ENCODE measurements around the gene GOLGB1.
"Not testable (repeated sequence)": the region's sequence is repeated elsewhere in the genome, so short reads cannot be mapped to it uniquely, and the experiment has no call there.

Gene GOLGB1

GRCh38 chr3:121747976-121748375 lies 1.6 kb downstream of the GOLGB1 start:
- DNase-seq (ENCODE audit: low read depth) = no peak

DNA sequence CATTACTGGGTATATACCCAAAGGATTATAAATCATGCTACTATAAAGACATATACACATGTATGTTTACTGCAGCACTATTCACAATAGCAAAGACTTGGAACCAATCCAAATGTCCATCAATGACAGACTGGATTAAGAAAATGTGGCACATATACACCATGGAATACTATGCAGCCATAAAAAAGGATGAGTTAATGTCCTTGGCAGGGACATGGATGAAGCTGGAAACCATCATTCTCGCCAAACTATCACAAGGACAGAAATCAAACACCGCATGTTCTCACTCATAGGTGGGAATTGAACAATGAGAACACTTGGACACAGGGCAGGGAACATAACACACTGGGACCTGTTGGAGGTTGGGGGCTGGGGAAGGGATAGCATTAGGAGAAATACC lies 6.4 kb downstream of the GOLGB1 start:
- not testable (repeated sequence) for DNase-seq (ENCODE audit: low read depth)

DNA sequence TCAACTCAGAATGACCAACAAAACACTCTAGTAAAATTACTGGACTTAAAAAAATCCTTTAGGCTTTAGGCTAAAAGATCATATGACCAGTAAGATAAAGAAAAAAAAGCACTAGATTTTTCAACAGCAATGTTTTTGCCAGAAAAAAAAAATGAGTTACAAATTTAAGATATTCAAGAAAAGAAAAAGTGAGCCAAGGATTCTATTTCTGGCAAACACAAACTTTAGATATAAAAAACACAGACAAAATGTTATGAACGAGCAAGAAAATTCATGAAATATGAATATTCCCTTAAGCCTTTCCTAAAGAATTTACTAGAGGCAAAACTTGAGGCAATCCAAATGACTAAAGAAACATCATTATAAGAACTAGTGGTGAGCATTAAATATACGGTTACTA lies 8.6 kb downstream of the GOLGB1 start:
- DNase-seq (ENCODE audit: low read depth) = no peak

DNA sequence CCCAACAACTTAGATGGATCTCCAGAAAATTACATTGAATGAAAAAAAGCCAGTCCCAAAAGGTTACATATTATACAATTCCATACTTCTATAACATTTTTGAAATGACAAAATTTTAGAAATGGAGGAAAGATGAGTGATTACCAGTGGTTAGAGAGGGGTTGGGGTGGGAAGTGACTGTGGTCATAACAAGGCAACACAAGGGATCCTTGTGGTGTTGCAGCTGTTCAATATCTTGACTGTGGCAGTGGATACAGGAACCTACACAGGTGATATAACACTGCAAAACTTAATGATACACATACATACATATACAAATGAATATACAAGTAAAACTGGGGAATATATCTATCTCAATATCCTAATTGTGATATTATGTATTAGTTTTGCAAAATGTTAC lies 9.6 kb downstream of the GOLGB1 start:
- no peak for DNase-seq (ENCODE audit: low read depth)

DNA sequence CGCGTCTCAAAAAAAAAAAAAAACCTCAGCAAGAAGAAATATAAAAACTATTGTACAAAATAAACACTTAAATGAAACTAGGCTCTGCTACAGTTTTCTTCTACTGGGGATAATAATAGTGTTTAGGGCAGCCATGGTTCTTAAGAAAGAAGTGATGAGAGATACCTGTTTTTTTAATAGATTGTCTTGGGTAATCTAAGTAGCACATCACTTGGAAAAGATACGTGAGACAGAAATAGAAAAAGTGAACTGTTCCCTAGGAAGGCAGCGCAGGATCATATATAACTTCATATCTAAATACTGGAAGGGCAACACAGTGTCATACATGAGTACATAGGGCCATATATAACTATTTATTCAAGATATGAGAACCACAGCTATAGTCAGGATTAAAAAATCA lies 11.9 kb downstream of the GOLGB1 start:
- DNase-seq (ENCODE audit: low read depth) = no peak

DNA sequence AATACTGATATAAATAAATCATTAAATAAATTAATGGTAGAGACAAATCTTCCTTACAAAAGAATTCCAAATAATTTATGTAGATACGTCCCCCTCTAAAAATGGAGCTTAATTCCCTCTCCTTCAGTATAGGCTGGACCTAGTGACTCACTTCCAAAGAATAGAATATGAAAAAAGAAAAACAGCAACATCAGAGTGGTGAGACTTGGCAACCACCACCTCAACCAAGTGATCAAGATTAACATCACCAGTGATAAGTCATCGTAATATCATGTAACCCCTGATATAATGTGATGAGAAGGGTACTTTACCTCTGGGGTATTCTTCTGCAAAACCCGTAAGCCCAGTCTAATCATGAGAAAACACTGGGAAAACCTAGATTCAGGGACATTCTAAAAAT lies 13.4 kb downstream of the GOLGB1 start:
- no peak for DNase-seq (ENCODE audit: low read depth)

GRCh38 chr3:121735047-121735696 lies 14.4 kb downstream of the GOLGB1 start:
- no peak for DNase-seq (ENCODE audit: low read depth)

- no peak for DNase-seq (ENCODE audit: low read depth)
Measured at GRCh38 chr3:121730940-121731687, 18.4 kb downstream of the GOLGB1 start.

GRCh38 chr3:121724130-121724529 lies 25.4 kb downstream of the GOLGB1 start:
- no peak for DNase-seq (ENCODE audit: low read depth)

GRCh38 chr3:121723485-121723884 lies 26.1 kb downstream of the GOLGB1 start:
- no peak for DNase-seq (ENCODE audit: low read depth)

DNA sequence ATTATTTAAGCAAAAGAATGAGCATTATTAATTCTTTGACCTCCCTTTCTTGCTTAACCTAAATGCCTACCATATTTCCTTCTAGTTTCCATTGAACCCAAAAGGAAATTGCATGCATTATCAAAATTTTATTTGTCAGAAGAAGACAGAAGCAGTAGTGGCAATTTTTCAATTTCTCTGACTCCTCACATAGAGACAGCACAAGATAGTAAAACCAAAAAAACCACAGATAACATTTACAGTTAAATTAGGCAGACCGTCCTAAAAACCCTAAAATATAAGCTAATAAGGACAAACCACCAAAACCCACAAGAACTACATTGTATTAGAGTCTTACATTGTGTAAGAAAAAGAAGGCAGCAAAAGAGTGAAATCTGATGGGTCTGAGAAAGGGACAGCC lies 27.1 kb downstream of the GOLGB1 start:
- DNase-seq (ENCODE audit: low read depth) = no peak

GRCh38 chr3:121720163-121720562 lies 29.4 kb downstream of the GOLGB1 start:
- DNase-seq (ENCODE audit: low read depth) = no peak

DNA sequence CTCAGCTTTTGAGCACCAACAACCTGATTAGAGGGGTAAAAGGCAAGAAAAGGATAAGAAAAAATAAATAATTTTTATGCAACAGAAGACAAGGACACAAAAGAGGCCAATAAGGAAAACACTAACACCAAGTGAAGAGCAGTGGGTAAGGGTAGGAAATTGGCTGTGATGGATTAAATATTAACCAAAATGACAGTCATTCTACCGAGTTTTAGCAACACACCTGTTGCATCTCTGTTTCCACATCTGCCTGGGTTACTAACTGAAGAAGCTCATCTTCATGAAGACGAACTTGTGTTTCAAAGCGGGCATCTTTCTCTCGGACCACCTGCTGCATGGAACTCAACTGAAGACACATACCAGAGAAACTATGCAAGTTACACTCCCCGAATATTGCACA lies 30.1 kb downstream of the GOLGB1 start:
- DNase-seq (ENCODE audit: low read depth) = no peak

DNA sequence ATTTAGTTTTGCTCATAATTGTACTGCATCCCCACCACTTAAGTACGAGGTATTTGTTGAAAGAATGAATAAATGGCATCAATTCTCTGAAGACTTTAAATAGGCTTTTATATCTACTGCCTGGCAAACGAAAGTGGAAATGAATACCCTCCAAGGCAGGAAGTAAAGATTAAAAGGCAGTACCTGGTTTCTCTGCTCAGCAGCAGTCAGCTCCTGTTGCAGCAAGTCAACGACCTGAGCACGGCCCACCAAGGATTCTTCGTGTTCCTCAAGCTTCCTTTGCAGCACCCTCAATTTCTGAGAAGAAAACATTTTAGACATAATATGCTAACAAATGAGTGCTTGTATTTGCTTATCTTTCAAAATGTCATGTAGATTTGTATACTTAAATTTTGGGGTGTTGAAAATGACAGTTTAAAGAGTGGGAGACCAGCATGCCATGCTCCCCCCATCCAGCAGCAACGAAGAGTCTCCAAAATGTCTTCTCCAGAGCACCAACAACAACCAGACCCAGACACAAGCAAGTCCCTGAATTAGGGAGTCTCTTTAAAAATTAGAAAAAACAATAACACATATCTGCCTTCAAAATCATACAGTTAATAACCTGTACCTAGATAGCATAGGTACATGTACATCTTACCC lies 31.2 kb downstream of the GOLGB1 start:
- no peak for DNase-seq (ENCODE audit: low read depth)

GRCh38 chr3:121710347-121710746 lies 39.2 kb downstream of the GOLGB1 start:
- no peak for DNase-seq (ENCODE audit: low read depth)

- no peak for DNase-seq (ENCODE audit: low read depth)
Measured at GRCh38 chr3:121707531-121708273, 41.8 kb downstream of the GOLGB1 start.

GRCh38 chr3:121705541-121705940 lies 44.0 kb downstream of the GOLGB1 start:
- no peak for DNase-seq (ENCODE audit: low read depth)

DNA sequence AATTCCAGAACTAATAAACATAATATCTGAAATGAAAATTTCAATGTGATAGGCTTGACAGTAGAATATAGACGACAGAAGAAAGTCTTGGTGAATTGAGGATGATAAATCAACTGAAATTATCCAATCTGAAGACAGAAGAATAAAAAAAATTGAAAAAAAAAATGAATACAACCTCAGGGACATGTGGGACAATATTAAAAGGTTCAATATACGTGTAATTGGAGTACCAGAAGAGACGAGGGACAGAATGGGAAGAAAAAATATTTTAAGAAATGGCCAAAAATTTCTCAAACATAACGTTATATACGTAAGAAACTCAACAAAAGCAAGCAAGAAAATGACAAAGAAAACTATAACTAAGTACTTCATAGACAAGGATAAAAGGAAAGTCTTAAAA lies 45.6 kb downstream of the GOLGB1 start:
- no peak for DNase-seq (ENCODE audit: low read depth)

- DNase-seq (ENCODE audit: low read depth) = no peak
Measured at GRCh38 chr3:121698901-121699300, 50.6 kb downstream of the GOLGB1 start.

DNA sequence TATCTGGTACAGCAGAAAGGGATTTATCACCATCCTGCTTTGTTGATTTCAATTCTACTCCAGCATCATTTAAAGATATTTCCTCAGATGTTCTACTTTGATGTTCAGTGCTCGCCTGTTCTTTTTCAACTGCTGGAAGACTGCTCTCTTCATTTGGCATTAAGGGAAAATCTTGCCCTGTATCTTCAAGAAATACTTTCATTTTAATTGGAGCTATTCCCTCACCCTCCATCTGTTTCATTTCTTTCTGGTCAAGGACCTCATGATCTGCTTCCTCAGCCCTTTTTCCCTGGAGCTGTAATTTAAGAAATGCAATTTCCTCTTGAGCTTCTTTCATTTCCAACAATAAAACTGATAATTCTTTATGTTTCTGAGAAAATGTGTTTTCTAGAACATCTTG lies 51.1 kb downstream of the GOLGB1 start:
- no peak for DNase-seq (ENCODE audit: low read depth)

- DNase-seq (ENCODE audit: low read depth) = no peak
Measured at GRCh38 chr3:121696186-121696585, 53.4 kb downstream of the GOLGB1 start.

GRCh38 chr3:121692010-121692699 lies 57.4 kb downstream of the GOLGB1 start:
- DNase-seq (ENCODE audit: low read depth) = no peak

All from activated T-helper 1 cell treated with Interleukin-2 at 50 U/mL for 16 hours (primary cell).